ENCODE data around the gene FRS2.

The FRS2 gene

GRCh38 chr12:69534389-69534822, 64.2 kb downstream of the FRS2 start:
- peak; percentile 54 for DNase-seq

GRCh38 chr12:69540987-69541386, 70.8 kb downstream of the FRS2 start:
- no peak for DNase-seq

DNA sequence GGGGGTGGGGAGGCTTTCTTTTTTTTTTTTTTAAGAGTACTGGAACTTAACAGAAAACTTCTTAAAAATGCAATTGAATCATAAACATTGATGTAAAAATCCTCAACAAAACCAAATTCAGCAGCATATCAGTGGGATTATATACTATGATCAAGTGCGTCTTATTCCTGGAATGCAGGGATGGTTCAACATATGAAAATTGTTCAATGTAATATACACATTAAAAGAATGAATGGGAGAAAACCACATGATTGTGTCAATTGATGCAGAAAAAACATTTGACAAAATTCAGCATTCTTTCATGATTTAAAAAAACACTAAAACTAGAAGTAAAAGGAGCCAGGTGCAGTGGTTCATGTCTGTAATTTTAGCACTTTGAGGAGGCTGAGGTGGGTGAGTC, 73.9 kb downstream of the FRS2 start:
- DNase-seq = no peak

DNA sequence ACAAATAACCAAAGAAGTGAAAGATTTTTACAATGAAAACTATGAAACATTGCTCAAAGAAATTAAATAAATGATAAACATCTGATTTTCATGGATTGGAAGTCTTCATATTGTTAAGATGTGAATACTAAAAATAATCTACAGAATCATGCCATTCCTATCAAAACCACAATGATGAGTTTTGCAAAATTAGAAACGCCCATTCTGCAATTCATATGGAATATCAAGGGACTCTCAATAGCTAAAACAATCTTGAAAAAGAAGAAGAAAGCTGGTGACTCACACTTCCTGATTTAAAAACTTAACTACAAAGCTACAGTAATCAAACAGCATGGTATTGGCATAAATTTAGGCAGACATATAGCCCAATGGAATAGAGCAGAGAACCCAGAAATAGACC, 74.9 kb downstream of the FRS2 start:
- DNase-seq = no peak

GRCh38 chr12:69546693-69547438, 76.7 kb downstream of the FRS2 start:
- DNase-seq = no peak

DNA sequence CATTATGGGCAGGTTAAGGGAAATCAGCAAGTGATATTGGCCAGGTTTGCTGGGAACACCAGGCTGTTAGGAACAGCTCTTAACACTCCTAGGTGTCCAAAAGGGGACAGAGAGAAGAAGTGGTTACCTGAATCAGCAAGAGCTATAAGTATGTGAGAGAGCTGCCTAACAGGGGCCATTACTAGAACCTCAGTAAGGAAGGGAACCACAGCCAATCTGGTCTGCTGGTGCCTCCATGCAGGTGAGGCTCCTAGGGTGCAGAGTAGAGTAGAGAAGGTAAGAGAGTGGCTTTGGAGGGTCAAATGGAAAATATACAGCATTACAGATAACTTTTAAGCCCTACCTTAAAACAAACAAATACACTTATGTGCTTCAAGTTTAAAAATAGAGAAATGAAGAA, 78.5 kb downstream of the FRS2 start:
- peak; percentile 11 for DNase-seq

DNA sequence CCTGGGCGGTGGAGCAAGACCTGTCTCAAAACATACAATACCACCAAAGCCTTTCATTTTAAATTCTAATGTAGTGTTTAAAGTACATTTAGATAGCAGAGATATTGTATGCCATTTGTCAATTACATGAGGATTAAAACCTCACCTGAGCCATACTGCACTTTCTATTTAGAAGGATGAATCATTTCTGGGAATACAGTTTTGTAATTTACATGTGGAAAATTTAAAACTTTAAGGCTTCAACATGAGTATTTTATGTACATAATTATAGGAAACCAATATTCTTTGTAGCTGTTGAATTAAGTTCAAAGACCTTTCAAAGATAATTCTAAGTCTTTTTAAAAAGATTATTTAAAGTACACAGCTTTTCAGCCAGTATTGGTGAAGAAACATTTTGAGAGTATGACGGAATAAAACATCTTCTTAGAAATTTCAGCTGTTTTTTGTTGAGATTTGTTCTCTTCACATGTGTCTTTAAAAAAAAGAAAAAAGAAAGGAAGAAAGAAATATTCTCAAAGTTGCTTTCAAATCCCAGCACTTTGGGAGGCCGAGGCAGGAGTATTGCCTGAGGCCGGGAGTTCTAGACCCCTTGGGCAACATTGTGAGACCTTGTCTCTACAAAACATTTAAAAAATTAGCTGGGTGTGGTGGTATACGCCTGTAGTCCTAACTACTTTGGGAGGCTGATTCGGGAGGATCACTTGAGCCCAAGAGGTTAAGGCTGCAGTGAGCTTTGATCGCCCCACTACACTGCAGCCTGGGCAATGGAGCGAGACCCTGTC, 80.6 kb downstream of the FRS2 start:
- no peak for DNase-seq

DNA sequence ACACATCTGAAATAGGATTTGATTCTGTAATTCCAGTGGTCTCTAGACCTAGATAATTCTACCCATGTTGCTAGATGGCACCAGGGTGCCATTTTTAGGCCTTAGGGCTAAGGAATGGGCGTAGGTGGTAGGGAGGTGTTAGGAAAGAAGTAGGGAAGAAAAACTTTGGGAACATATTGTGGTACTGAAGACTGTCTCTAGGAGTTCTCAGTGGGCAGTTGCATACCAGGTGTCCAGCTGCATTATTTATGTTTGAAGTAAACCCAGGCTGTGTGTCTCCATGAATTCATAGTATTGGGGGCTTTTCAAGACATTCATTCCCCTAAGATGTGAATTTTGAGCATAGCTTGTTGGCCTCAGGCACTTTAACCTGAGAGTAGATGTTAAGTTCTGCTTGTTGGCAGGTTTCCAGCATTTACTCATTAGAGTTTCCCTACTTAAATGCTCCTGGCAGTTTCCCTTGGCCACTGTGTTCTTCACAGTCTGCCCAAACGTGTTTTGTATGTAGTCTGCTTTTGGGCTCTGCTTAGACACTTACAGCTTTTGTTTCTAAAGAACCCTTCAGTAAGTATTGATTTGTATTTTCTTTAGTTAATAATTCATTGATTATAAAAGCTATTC, 83.5 kb downstream of the FRS2 start:
- DNase-seq = peak; percentile 76

GRCh38 chr12:69555461-69555860, 85.3 kb downstream of the FRS2 start:
- DNase-seq = no peak

DNA sequence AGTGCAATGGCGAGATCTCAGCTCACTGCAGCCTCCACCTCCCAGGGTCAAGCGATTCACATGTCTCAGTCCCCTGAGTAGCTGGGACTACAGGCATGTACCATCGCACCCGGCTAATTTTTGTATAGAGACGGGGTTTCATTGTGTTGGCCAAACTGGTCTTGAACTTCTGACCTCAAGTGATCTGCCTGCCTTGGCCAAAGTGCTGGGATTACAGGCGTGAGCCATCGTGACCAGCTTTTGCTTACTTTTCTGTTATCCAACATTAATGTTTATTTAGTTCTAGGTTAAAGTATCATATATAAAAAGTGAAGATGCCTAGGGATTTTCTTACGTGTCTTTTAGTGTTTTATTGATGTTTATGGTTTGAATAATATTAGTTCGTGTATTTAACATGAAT, 86.2 kb downstream of the FRS2 start:
- no peak for DNase-seq

DNA sequence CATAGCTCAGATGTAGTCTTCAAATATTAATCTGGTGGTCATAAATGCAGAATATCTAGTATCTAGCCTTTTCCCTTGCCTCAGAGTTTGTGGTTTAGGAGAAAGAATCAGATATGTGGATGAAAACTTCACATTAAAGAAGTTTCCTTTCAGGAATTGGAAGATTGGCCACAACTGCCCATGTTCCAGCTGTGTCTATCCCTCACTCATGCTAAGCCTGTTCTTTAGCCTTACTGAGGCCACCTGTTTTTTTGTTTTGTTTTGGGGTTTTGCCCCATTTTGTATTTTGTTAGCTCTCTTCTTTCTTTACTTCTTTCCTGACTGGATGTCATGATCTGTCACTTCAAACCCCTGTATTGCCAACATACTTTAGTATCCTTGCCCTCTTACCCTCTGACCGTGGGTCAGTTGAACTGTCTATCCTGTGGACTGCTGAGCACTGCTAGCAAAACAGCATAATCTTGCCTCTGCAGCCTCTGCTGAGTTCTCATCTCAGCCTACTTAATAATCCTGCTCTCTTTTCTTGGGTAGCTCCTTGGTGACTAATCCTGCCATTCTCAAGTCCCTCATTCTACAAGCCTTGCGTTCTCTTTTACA, 93.1 kb downstream of the FRS2 start:
- no peak for DNase-seq

DNA sequence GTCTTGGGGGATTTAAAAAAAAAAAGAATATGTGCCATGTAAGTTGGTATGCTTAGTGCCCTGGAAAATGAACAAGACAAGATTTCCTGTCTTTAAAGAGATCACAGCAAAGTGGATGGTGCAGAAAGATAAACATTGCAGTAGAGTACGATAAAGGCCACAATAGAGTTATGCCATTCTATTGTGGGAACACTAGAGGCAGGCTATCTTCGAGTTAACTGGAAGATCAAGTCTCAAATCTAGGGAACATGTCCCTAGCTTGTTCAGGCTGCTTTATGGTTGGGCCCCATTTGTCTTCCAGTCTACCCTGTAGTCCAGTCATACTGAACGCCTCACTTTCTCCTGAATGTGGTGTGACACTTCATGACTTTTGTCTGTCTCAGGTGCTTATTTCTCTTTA, 96.4 kb downstream of the FRS2 start:
- no peak for DNase-seq

- no peak for DNase-seq
Measured at GRCh38 chr12:69569236-69569635, 99.0 kb downstream of the FRS2 start.

DNA sequence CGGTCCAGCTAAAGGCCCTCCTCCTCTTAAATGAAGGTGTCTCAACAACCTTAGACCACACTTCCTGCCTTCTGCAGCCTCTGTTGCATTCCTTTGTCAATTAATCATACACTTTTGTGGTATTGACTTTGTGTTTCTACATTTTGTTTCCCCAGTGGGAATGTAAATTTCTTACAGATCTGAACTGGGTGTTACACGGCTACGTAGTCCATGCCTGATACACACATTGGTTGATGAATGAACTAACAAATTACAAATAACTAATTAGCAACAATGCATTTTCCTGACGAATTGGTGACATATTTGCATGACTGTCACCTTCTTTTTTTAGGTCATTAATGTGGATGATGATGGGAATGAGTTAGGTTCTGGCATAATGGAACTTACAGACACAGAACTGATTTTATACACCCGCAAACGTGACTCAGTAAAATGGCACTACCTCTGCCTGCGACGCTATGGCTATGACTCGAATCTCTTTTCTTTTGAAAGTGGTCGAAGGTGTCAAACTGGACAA, 99.9 kb downstream of the FRS2 start:
- no peak for DNase-seq

DNA sequence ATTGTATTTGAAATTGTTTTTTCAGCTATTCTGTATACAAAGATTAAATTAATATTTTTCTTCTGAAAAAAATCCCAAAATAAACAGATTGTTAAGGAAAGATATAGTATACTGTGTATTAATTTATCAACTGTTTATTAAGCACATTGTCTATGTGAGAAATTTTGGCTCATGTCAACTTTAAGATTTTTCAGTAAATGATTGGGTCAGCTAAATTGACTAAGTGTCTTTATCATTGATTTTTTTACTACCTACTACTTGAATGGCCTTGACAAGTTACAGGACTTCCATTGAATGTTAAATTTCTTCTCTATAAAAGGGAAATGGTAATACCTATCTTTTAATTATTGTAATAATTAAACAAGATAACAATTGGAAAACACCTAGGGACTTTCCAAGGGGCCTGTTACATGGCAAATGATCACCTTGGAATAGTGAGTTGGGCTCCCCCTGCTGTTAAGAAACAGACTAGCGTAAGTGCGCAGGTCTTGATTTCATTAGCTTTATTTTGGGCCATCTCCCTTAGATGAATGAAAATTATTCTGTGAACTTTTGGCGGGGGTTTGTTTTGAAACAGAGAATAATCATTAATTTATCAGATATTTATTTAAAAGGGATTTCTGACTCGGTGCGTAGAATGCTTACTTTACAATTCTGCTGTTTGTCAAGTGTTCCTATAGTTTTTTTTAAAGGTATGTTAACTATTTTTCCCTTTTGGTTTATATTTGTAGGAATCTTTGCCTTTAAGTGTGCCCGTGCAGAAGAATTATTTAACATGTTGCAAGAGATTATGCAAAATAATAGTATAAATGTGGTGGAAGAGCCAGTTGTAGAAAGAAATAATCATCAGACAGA, 100.6 kb downstream of the FRS2 start:
- peak; percentile 66 for DNase-seq

- DNase-seq = no peak
Measured at GRCh38 chr12:69575346-69575745, 105.2 kb downstream of the FRS2 start.

GRCh38 chr12:69578283-69578682, 108.1 kb downstream of the FRS2 start:
- no peak for DNase-seq

GRCh38 chr12:69579029-69579428, 108.8 kb downstream of the FRS2 start:
- DNase-seq = no peak

- DNase-seq = no peak
Measured at GRCh38 chr12:69580074-69580473, 109.9 kb downstream of the FRS2 start.

- DNase-seq = peak; percentile 36
Measured at GRCh38 chr12:69583203-69583602, 113.0 kb downstream of the FRS2 start.

DNA sequence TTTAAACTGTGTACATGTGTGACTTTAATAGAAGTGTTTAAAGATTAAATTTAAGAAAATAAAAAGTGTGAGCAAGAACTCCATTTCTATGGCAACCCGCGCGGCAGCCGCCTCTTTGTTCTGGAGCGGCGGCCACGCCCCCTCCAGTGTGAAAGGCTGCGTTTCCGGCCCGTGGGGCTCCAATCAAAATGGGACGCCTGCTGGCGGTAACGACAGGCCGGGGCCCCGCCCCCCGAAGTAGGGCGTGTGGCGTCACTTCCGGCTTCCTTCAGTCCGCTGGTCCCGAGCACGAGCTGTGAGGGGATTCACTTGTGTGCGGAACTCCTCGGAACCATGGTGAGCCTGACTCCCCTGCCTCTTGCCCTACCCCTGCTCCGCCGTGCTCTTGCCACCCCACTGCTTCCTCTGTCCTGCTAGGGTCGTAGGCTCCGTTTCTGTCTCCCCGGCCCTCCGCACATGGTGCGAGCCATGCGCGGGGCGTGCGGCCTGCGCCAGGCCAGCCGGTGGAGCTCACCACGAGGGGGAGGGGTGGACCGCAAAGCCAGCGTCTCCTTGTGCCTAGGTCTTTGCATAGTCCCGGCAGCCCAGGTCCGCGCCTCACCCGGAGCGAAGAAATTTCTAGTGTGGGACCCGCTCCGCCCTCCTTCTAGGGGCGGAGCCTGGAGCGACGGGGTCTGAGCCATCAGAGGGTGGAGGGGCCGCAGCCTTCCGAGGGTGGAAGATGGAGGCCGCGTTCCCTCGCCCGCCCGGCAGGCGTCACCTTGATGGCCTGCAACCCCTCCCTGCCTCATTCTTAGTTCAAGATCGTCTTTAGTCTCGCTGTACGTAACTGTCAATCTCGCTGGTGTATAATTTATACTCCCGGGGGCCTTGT, 115.2 kb downstream of the FRS2 start, which contains the start of gene CCT2:
TSS of gene CCT2 (plus strand) at position 271 of the 874 bp plus-strand sequence. CDS start at position 334, 63 bp downstream.
- DNase-seq = peak; percentile 95

Measured in NCI-H69 (cell line).